NCI-H526 (cell line): ENCODE data around the gene HAUS3.
"Not testable (repeated sequence)": the region's sequence is repeated elsewhere in the genome, so short reads cannot be mapped to it uniquely, and the experiment has no call there.

ENCODE experiments used
- DNase-seq, 2 experiments: peaks; one replicate each; lab custom pipeline; 2025; lab: John Stamatoyannopoulos, UW

HAUS3 gene

GRCh38 chr4:2275546-2276251, 33.8 kb upstream of the HAUS3 start:
- DNase-seq = no peak

DNA sequence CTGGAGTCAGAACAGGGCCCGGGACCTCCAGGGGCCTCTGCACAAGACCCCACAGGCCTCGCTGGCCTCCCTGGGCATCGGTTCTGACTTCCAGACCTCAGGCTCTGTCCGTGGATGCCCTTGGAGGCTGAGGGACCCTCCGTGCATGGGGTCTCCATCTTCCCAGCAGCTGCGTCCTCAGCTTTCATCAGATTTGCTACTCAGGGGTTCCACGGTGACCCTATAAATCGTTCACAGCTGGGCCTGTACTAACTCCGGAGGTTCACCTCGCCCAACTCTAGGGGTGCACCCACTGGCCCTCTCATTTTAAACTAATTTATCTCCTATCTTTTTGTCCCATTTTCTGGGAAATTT, 33.1 kb upstream of the HAUS3 start:
- DNase-seq = not testable (repeated sequence)

DNA sequence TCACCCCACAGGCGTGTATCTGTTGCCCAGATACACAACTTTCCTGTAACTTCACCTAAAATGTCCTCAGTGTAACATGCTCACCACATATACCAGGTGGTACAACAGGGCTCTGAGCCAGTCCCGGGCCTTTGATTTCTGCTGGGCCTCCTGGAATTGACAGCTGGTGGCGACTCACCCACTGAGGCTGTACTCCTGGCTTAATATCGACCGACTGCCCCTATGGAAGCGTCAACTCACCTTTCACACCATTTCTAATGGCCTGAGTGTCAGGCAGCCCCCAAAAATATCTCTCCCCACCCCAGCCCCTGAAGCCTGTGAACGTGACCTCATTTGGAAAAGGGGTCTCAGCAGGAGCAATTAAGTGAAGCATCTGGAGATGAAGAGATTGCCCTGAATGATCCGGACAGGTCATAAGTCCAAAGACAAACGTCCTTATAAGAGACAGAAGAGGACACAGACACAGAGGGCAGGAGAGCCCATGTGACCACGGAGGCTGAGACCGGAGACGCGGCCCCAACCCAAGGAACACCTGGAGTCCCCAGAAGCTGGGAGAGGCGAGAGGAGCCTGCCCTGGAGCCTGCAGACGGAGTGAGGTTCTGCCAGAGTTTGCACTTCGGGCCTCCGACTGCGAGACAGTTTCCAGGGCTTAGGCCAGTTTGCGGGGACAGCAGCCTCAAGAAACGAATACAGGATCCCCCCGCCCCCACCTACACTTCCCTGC, 32.6 kb upstream of the HAUS3 start:
- DNase-seq = no peak

DNA sequence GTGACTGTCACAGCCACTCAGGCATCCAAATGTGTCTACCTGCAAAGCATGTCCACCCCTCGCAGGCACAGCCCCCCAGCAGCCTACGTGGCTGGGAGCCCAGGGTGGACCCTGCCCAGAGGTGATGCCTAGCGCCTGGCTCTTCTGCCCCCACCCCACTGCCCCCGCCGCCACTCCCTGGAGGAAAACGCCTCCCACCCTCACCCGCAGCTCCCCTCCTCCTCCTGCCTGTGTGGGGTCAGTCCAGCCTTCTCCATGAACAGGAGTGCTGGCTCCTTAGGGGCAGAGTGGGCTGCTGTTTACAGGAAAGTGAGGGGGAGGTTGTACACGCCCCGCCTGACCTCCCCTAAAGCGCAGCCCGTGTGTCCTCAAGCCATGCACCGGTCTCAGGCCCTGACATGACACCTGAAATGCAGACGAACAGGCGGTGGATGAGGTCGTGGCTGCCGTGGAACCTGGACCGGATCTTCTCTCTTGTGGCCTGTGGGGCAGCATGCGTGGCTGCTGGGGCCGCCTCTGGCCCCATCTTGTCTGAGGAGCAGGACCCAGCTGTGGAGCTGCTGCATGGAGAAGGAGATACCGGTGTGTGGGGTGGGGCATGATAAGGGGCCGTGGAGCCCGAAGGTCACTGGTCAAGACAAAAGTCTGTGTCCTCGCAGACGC, 31.9 kb upstream of the HAUS3 start:
- DNase-seq = no peak

- DNase-seq = no peak
Observed at GRCh38 chr4:2273221-2273620, 31.3 kb upstream of the HAUS3 start.

GRCh38 chr4:2272828-2273120, 30.9 kb upstream of the HAUS3 start:
- no peak for DNase-seq

- DNase-seq = no peak
Observed at GRCh38 chr4:2272026-2272827, 30.3 kb upstream of the HAUS3 start.

- DNase-seq = no peak
Observed at GRCh38 chr4:2271279-2272025, 29.5 kb upstream of the HAUS3 start.

GRCh38 chr4:2270341-2271165, 28.6 kb upstream of the HAUS3 start:
- DNase-seq = no peak

DNA sequence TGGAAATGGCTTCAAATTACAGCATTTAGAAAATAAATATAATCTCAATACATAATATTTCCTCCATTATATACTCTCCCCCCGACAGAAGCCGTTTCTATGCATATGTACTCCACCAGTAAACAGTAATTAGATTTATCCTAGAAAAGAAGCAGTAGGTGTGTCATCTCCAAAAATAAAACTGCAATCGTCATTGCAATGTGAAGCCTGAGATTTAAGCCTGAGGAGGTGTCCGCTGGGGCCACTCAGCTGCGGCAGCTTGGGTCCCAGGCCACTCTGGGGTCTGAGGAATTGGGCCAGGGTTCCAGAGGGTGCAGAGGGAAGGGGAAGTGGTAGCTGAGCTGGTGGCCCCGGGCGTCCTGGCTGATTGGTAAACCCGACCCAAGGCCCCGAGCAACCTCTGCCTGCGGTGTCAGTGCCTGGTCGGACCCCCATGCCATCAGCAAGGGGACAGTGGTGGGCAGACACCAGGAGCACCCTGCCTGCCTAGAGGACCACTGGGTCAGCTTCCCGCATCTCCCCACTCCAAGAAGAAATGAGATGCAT, 27.8 kb upstream of the HAUS3 start:
- no peak for DNase-seq

DNA sequence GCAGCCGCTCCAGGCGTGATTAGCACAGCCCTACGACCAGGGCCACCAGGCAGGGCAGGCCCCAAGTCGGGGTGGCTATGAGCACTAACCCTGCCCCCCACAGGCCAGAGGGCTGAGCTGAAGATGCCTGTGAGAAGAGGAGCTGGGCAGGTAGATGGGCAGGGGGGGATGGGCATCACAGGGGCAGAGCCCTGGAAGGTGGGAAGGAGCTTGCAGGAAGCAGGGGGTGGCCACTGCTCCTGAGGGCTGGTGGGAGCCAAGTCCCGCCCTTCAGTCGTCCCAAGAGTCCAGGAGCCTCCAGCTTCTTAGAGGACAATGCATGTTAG, 27.2 kb upstream of the HAUS3 start:
- DNase-seq = no peak

DNA sequence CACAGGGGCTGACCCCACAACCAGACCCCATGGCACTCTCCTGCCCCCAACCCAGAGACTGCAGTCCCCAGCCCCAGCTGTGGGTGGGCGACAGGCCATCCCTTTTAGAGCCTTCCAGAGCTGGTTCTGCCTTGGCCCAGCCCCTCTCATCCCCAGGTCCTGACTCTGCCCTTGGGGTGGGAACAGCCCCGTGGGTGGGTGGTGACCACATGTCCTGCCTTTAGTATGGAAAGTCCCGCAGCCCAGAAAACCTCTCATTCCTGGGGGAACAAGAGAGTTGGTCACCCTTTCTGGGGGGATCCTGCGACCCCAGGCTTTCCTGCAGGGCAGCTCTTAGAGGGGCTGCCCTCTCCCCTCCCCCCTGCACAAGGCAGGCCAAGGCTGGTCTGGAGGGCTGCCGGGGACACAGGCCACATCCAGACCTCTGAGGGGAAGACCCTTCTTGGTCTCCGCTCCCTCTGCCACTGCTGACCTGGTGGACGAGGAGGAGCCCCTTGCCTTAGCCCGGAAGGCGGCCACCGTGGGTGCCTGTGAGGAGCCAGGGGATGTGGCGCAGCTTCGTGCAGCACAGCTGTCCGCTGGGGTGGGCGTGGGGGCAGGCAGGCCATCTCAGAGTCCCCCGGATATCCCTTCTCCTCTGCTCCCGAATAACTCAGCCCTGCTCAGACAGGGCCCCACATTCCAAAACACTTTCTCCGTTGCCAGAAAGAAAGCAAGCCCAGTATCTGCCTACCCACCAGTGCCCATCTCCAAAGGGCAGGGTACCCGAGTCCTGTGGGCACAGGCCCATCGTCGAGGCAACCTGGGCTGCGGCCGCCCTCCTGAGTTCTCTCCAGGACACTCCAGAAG, 26.7 kb upstream of the HAUS3 start:
- DNase-seq = no peak

DNA sequence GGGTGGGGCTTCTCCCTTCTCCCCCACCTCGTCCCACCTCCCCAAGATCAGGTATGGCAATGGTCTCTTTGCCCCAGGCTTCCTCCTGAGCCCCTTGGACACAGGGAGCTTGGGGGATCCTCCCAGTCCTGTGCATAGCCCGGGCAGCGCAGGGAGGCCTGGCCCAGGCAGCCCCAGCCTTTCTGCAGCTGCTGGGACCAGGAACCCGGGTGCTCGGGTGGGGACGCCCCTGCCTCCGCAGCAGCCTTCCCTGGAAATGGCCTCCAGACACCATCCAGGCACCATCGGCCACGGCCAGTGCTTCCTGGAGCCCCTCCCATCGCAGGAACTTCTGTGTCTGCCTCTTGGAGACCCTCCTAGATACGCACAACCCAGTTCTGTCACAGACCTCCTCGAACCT, 25.9 kb upstream of the HAUS3 start:
- DNase-seq = no peak

DNA sequence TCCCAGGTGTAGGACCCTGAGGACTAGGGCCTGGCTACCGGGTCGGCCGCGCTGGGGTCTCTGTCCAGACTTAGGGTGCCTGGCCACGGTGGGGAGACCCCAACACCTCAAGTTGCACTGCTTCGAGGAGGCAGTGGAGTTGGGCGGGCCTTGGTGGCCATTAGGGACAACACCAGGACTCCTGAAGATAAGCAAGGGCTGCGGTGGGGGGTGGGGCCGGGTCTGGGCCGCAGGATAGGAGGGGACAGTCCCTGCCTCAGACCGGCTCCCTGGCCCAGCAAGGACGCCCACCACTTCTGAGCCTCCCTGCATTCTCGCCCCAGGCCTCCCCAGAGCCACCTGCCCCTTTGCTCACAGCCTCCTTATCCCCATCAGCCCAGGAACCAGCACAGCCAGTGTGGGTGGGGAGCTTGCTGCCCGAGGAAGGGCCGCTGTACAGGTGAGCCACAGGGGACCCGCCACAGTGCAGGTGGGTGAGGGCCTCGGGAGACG, 25.4 kb upstream of the HAUS3 start:
- no peak for DNase-seq

- DNase-seq = no peak
Observed at GRCh38 chr4:2266821-2267220, 24.9 kb upstream of the HAUS3 start.

- no peak for DNase-seq
Observed at GRCh38 chr4:2266181-2266580, 24.3 kb upstream of the HAUS3 start.

- no peak for DNase-seq
Observed at GRCh38 chr4:2265113-2266110, 23.5 kb upstream of the HAUS3 start.

DNA sequence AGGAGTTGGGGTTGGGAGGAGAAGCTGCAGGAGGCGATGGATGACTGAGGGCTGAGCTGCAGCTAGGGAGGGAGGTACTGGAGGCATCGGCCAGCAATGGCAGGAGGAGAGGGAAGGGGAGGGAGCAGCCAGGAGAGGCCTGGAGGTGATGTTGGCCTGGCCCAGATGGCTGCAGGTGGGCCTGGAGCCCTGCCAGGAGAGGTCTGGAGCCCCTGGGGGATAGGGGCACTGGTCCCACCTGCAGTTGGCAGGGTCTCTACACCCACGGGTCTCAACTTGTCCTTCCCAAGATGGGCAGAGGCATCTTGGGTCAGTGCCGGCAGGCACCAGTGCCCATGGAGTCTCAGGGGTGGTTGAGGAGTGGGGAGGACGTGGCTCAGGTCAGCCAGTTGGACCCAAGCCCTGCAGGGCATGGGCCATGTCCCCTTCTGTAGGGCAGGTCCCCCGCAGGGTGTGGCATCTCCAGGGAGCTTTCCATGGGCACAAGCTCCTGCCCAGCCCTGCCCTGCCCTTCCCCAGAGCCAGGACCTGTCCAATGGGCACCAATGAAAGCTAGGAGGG, 22.6 kb upstream of the HAUS3 start:
- no peak for DNase-seq
